ENCODE measurements around the gene ADPRH.

DNA sequence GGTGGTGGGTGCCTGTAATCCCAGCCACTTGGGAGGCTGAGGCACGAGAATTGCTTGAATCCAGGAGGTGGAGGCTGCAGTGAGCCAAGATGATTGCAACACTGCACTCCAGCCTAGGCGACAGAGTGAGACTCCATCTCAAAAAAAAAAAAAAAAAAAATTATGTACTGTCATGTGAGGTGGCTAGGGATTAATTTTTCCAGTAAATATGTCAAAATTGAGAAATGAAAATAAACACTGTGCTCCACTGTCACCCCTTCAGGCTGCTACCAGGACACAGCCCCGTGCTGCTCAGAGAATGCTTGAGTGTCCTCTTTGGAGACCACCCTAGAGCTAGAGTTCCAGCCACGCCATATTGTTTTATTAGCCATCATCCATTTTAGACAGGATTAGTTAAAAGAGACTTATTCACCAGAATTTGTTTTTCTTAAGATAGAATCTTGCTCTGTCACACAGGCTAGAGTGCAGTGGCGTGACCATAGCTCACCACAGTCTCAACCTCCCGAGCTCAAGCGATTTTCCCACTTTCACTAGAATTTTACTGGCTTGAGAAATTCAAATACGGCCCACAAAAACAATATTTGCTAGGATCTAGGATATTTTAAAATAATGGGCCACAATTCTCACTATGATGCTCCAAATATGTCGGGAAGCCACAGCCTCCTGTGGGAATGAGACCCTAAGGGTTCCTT is 20.5 kb upstream of the ADPRH start:
- TF ChIP-seq, protein P1, sequence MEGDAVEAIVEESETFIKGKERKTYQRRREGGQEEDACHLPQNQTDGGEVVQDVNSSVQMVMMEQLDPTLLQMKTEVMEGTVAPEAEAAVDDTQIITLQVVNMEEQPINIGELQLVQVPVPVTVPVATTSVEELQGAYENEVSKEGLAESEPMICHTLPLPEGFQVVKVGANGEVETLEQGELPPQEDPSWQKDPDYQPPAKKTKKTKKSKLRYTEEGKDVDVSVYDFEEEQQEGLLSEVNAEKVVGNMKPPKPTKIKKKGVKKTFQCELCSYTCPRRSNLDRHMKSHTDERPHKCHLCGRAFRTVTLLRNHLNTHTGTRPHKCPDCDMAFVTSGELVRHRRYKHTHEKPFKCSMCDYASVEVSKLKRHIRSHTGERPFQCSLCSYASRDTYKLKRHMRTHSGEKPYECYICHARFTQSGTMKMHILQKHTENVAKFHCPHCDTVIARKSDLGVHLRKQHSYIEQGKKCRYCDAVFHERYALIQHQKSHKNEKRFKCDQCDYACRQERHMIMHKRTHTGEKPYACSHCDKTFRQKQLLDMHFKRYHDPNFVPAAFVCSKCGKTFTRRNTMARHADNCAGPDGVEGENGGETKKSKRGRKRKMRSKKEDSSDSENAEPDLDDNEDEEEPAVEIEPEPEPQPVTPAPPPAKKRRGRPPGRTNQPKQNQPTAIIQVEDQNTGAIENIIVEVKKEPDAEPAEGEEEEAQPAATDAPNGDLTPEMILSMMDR (IDR thresholded peaks at IDR 0.05) = no peak
- TF ChIP-seq POLR2A (IDR thresholded peaks at IDR 0.05) = no peak
